Measurements from ENCODE around the gene TNFRSF1B.

TNFRSF1B gene

GRCh38 chr1:12204754-12205658 is 38.2 kb downstream of the TNFRSF1B start:
- DNase-seq (ENCODE audit: low spot score) = no peak
- in situ Hi-C loops (cut with MboI; ENCODE audit: low pct_unique_long_range_greater_than_20kb, low sequenced_read_pairs, unreplicated experiment) = loop anchor here (5.0 kb wide), 1 partner anchor 78 kb away; no protein-coding TSS in a partner anchor
- no peak for TF ChIP-seq CTCF (IDR thresholded peaks at IDR 0.05; ENCODE audit: extremely low read depth, insufficient read depth, missing control alignments)

GRCh38 chr1:12206238-12206637 is 39.4 kb downstream of the TNFRSF1B start:
- no peak for DNase-seq (ENCODE audit: low spot score)
- no peak for TF ChIP-seq CTCF (IDR thresholded peaks at IDR 0.05; ENCODE audit: extremely low read depth, insufficient read depth, missing control alignments)
- in situ Hi-C loops (cut with MboI; ENCODE audit: low pct_unique_long_range_greater_than_20kb, low sequenced_read_pairs, unreplicated experiment) = loop anchor here (5.0 kb wide), 1 partner anchor 79 kb away; no protein-coding TSS in a partner anchor

GRCh38 chr1:12206792-12207424 is 40.1 kb downstream of the TNFRSF1B start:
- in situ Hi-C loops (cut with MboI; ENCODE audit: low pct_unique_long_range_greater_than_20kb, low sequenced_read_pairs, unreplicated experiment) = loop anchor here (5.0 kb wide), 1 partner anchor 80 kb away; no protein-coding TSS in a partner anchor
- peak; percentile 19 for DNase-seq (ENCODE audit: low spot score)
- TF ChIP-seq CTCF (IDR thresholded peaks at IDR 0.05; ENCODE audit: extremely low read depth, insufficient read depth, missing control alignments) = no peak

- in situ Hi-C loops (cut with MboI; ENCODE audit: low pct_unique_long_range_greater_than_20kb, low sequenced_read_pairs, unreplicated experiment) = loop anchor here (5.0 kb wide), 1 partner anchor 81 kb away; no protein-coding TSS in a partner anchor
- no peak for DNase-seq (ENCODE audit: low spot score)
- no peak for TF ChIP-seq CTCF (IDR thresholded peaks at IDR 0.05; ENCODE audit: extremely low read depth, insufficient read depth, missing control alignments)
Measured at GRCh38 chr1:12208271-12208670, 41.5 kb downstream of the TNFRSF1B start.

- TF ChIP-seq CTCF (IDR thresholded peaks at IDR 0.05; ENCODE audit: extremely low read depth, insufficient read depth, missing control alignments) = peak; percentile 92
- peak; percentile 86 for DNase-seq (ENCODE audit: low spot score)
- in situ Hi-C loops (cut with MboI; ENCODE audit: low pct_unique_long_range_greater_than_20kb, low sequenced_read_pairs, unreplicated experiment) = loop anchor here (5.0 kb wide), 1 partner anchor 82 kb away; no protein-coding TSS in a partner anchor
Measured at GRCh38 chr1:12208764-12209494, 42.1 kb downstream of the TNFRSF1B start.

- no peak for DNase-seq (ENCODE audit: low spot score)
- TF ChIP-seq CTCF (IDR thresholded peaks at IDR 0.05; ENCODE audit: extremely low read depth, insufficient read depth, missing control alignments) = no peak
- in situ Hi-C loops (cut with MboI; ENCODE audit: low pct_unique_long_range_greater_than_20kb, low sequenced_read_pairs, unreplicated experiment) = loop anchor here (5.0 kb wide), 1 partner anchor 82 kb away; no protein-coding TSS in a partner anchor
Measured at GRCh38 chr1:12209495-12209832, 42.7 kb downstream of the TNFRSF1B start.

Measured in GM13977 (cell line).